Endothelial cell of umbilical vein (primary cell): Measurements from ENCODE around the gene TSPAN17. TPM values are rescaled to one million over a fixed set of nuclear protein-coding genes. Genes with fewer than 3 reads are reported as not detected.

Experiments used
- BruUV-seq: library from RNA; stranded (reverse); fragments of 400-500 nt; replicated peaks from 2 replicates; lab custom pipeline; 2021; lab: Mats Ljungman, UMichigan
- CTCF ChIA-PET: fragments of 300-600, 350-600 bp; sonication (Branson Sonifier 250); formaldehyde crosslinking; loops from one replicate; lab custom pipeline; 2021; ENCODE audit warnings: antibody characterized with exemption, inconsistent platforms; lab: Charles Lee
- POLR2A ChIA-PET: fragments of 300-600, 350-600 bp; sonication (Branson Sonifier 250); formaldehyde crosslinking; loops from one replicate; lab custom pipeline; 2021; ENCODE audit warnings: antibody characterized with exemption, inconsistent platforms; lab: Charles Lee
- DNase-seq: peaks from one replicate; pipeline ENCODE4 v3.0.0-alpha.2; 2011; ENCODE audit warnings: low read depth, low spot score
- FAIRE-seq: peaks from 2 replicates; lab custom pipeline; 2011; peaks lifted over from hg19 to GRCh38; lab: Jason Lieb, UNC
- H2AFZ ChIP-seq: 2 replicates; pipeline ENCODE4 v1.6.0; 2012; ENCODE audit warnings: low read depth, low read length, control low read depth, inconsistent platforms
- H3K27ac ChIP-seq: 2 replicates; pipeline ENCODE4 v1.5.1; 2011; ENCODE audit warnings: low read depth, mild to moderate bottlenecking, control low read depth, low read length, moderate library complexity; ENCODE audit not compliant: insufficient read depth
- H3K27me3 ChIP-seq, 2 experiments: 2 replicates each; pipeline versions ENCODE4 v1.6.0 to v1.6.1; 2011; ENCODE audit warnings: low read length in 2 of 2, mixed read lengths in 1 of 2; ENCODE audit not compliant: control insufficient read depth in 2 of 2, insufficient read depth in 2 of 2
- H3K36me3 ChIP-seq, 2 experiments: 2 replicates in 1 of 2; 3 replicates in 1 of 2; pipeline ENCODE4 v1.5.1; 2011; ENCODE audit warnings: low read length in 2 of 2, mild to moderate bottlenecking in 1 of 2, moderate library complexity in 1 of 2; ENCODE audit not compliant: control insufficient read depth in 2 of 2, insufficient read depth in 2 of 2; ENCODE audit errors: extremely low read depth in 1 of 2
- H3K4me1 ChIP-seq: 3 replicates; pipeline ENCODE4 v1.5.1; 2011; ENCODE audit warnings: mild to moderate bottlenecking, low read length; ENCODE audit not compliant: control insufficient read depth, insufficient read depth; ENCODE audit errors: extremely low read depth
- H3K4me2 ChIP-seq: 2 replicates; pipeline ENCODE4 v1.6.1; 2011; ENCODE audit warnings: low read length, control low read depth, mixed read lengths; ENCODE audit not compliant: insufficient read depth
- H3K4me3 ChIP-seq, 3 experiments: fragments of 200-600 bp in 1 of 3; sonication (generic), shearing (Covaris generic) in 1 of 3; replicated peaks in 1 of 3; 2 replicates each; pipeline ENCODE4 v1.5.1; 2011 to 2016; ENCODE audit warnings: control low read depth in 3 of 3, low read length in 3 of 3, mild to moderate bottlenecking in 2 of 3, inconsistent platforms in 1 of 3, low read depth in 1 of 3, moderate library complexity in 1 of 3; ENCODE audit not compliant: insufficient read depth in 1 of 3
- H3K79me2 ChIP-seq: 2 replicates; pipeline ENCODE4 v1.6.0; 2012; ENCODE audit warnings: low read length, inconsistent platforms; ENCODE audit not compliant: control insufficient read depth, insufficient read depth
- H3K9ac ChIP-seq: replicated peaks from 2 replicates; pipeline ENCODE3; 2011; ENCODE audit warnings: low read length, control low read depth; ENCODE audit not compliant: insufficient read depth; ENCODE audit errors: extremely low read depth
- H3K9me1 ChIP-seq: replicated peaks from 3 replicates; pipeline ENCODE4 v1.6.0; 2011; ENCODE audit warnings: mild to moderate bottlenecking, low read length; ENCODE audit not compliant: control insufficient read depth, insufficient read depth; ENCODE audit errors: extremely low read depth
- H3K9me3 ChIP-seq: replicated peaks from 2 replicates; pipeline ENCODE4 v1.5.1; 2012; ENCODE audit warnings: low read length, inconsistent platforms; ENCODE audit not compliant: control insufficient read depth, insufficient read depth
- H4K20me1 ChIP-seq: replicated peaks from 2 replicates; pipeline ENCODE3; 2011; ENCODE audit warnings: mild to moderate bottlenecking, low read length; ENCODE audit not compliant: control insufficient read depth, insufficient read depth; ENCODE audit errors: extremely low read depth
- EZH2 ChIP-seq: IDR thresholded peaks from 2 replicates; pipeline ENCODE4 v1.6.1; 2012; ENCODE audit warnings: borderline replicate concordance, low read depth, mild to moderate bottlenecking, moderate library complexity, low read length, inconsistent platforms; ENCODE audit not compliant: severe bottlenecking
- FOS ChIP-seq: IDR thresholded peaks from 2 replicates; pipeline ENCODE4 v1.6.1; 2011; ENCODE audit warnings: mild to moderate bottlenecking, low read length, moderate library complexity, borderline replicate concordance; ENCODE audit not compliant: insufficient read depth
- GATA2 ChIP-seq: IDR thresholded peaks from 2 replicates; pipeline ENCODE4 v1.7.0; 2011; ENCODE audit warnings: low read depth, mild to moderate bottlenecking, moderate library complexity, mixed read lengths, low read length; ENCODE audit not compliant: insufficient read length, insufficient read depth
- JUN ChIP-seq: IDR thresholded peaks from 2 replicates; pipeline ENCODE4 v1.6.1; 2011; ENCODE audit warnings: borderline replicate concordance, low read depth; ENCODE audit not compliant: insufficient read length, insufficient read depth
- MYC ChIP-seq: IDR thresholded peaks from one replicate; pipeline ENCODE4 v1.6.1; 2011; ENCODE audit warnings: mild to moderate bottlenecking, low read depth, low read length
- POLR2A ChIP-seq: IDR thresholded peaks from 2 replicates; pipeline ENCODE4 v1.6.1; 2012; ENCODE audit warnings: low read depth, mild to moderate bottlenecking, control low read depth, low read length
- POLR2AphosphoS5 ChIP-seq: IDR thresholded peaks from 2 replicates; pipeline ENCODE4 v1.6.1; 2012; ENCODE audit warnings: low read depth, mild to moderate bottlenecking, control low read depth, low read length, moderate library complexity; ENCODE audit not compliant: insufficient read depth
- dilution Hi-C: fragments of 300-500 bp; cut with MboI; formaldehyde crosslinking; loops from one replicate; pipeline ENCODE4 v1.15.0; 2019; ENCODE audit warnings: low sequenced_read_pairs; ENCODE audit not compliant: extremely low pct_ligation_motif_present
- intact Hi-C: fragments of 100-400 bp; cut with micrococcal nuclease; formaldehyde crosslinking; loops from one replicate; pipeline ENCODE4 v1.10.0; 2022
- polyA plus RNA-seq, 4 experiments: library from polyadenylated mRNA; depleted of rRNA in 3 of 4; stranded (reverse) in 3 of 4; unstranded in 1 of 4; fragments of >200 nt; gene quantifications; 2 replicates each; pipeline versions ENCODE4 v1.2.1 to v1.2.3, GENCODE V29; 2011 to 2012; ENCODE audit warnings: missing spikeins in 1 of 4
- total RNA-seq: library from RNA; stranded (reverse); gene quantifications from 2 replicates; pipeline ENCODE4 v1.2.3, GENCODE V29; 2021
- TF ChIP-seq, protein P1 (sequence below): IDR thresholded peaks from 2 replicates; pipeline ENCODE4 v1.6.1; 2011; ENCODE audit not compliant: insufficient read depth, insufficient read length
- TF ChIP-seq, protein P2 (sequence below), 2 donors: IDR thresholded peaks; 1 replicate in 1 of 2; 2 replicates in 1 of 2; pipeline ENCODE4 v1.5.1; 2011; ENCODE audit warnings: low read length in 2 of 2, mild to moderate bottlenecking in 2 of 2, moderate library complexity in 2 of 2, control low read depth in 1 of 2, inconsistent platforms in 1 of 2, low read depth in 1 of 2; ENCODE audit not compliant: insufficient read depth in 1 of 2; ENCODE audit errors: extremely low read depth in 1 of 2

TSPAN17 gene
- total and polyA plus RNA-seq, 2 donors (not counting 3 experiments of a cell fraction or from before 2014, with no cell fraction given): 55.9 to 73.3 TPM

DNA sequence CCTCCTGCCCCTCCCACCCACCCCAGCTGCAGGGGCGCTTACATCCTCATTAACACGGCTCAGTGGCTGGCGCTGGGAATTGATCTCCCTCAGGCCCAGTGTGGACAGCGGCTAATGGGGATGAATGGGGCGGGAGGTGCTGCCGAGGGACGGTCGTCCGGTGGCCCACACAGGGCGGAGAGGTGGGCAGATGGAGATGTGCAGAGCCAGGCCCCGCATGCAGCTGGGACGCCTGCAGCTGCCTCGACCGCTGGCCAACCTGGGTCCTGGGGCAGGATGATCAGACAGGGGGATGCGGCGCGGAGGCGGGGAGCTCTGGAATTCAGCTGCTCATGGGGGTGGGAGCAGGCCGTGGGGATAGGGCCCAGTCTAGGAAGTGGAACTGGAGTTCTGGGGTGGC is 17.6 kb downstream of the TSPAN17 start:
- Histone ChIP-seq H4K20me1 (no peaks in the 10 kb centered on the region), H3K79me2 (no peaks in the 10 kb centered on the region), H3K9me1 (no peaks in the 10 kb centered on the region), H3K27me3 (peaks cover 9 to 18% of the 10 kb centered on the region in 2 experiments), H3K4me1 (no peaks in the 10 kb centered on the region), H3K9ac (no peak overlapping the region), H2AFZ (no peak overlapping the region), H3K4me2 (no peak overlapping the region), H3K4me3 (no peak overlapping the region), H3K9me3 (no peaks in the 10 kb centered on the region), H3K27ac (no peak overlapping the region), H3K36me3 (no peaks in the 10 kb centered on the region)
- CTCF ChIA-PET: interaction anchor here (1.4 kb wide), 1 partner anchor 38 kb away, joined by 3 read pairs; no protein-coding TSS in a partner anchor
- BruUV-seq: no TSS peak
- FAIRE-seq (no peak), DNase-seq (no peak)
- dilution Hi-C loops (no loop called here), intact Hi-C loops (loop anchor here (10.0 kb wide), 1 partner anchor 220 kb away; no protein-coding TSS in a partner anchor)
- TF ChIP-seq, protein P1, sequence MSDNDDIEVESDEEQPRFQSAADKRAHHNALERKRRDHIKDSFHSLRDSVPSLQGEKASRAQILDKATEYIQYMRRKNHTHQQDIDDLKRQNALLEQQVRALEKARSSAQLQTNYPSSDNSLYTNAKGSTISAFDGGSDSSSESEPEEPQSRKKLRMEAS: no peak
- TF ChIP-seq EZH2 (no peak), MYC (no peak), POLR2AphosphoS5 (no peak), JUN (no peak), GATA2 (no peak), POLR2A (no peak), FOS (no peak)
- TF ChIP-seq, protein P2, sequence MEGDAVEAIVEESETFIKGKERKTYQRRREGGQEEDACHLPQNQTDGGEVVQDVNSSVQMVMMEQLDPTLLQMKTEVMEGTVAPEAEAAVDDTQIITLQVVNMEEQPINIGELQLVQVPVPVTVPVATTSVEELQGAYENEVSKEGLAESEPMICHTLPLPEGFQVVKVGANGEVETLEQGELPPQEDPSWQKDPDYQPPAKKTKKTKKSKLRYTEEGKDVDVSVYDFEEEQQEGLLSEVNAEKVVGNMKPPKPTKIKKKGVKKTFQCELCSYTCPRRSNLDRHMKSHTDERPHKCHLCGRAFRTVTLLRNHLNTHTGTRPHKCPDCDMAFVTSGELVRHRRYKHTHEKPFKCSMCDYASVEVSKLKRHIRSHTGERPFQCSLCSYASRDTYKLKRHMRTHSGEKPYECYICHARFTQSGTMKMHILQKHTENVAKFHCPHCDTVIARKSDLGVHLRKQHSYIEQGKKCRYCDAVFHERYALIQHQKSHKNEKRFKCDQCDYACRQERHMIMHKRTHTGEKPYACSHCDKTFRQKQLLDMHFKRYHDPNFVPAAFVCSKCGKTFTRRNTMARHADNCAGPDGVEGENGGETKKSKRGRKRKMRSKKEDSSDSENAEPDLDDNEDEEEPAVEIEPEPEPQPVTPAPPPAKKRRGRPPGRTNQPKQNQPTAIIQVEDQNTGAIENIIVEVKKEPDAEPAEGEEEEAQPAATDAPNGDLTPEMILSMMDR (IDR thresholded peaks at IDR 0.05; ENCODE audit: extremely low read depth in 1 of 2, insufficient read depth in 1 of 2, low read depth in 1 of 2, low read length in 2 of 2): no peak
- POLR2A ChIA-PET: no interaction called here
